Superior temporal gyrus (tissue), 1 donor: ENCODE results near the gene SLC10A2.

Experiments
- DNase-seq: peaks from one replicate; pipeline ENCODE4 v3.0.0-alpha.2; 2016; ENCODE audit errors: extremely low spot score

Gene SLC10A2

DNA sequence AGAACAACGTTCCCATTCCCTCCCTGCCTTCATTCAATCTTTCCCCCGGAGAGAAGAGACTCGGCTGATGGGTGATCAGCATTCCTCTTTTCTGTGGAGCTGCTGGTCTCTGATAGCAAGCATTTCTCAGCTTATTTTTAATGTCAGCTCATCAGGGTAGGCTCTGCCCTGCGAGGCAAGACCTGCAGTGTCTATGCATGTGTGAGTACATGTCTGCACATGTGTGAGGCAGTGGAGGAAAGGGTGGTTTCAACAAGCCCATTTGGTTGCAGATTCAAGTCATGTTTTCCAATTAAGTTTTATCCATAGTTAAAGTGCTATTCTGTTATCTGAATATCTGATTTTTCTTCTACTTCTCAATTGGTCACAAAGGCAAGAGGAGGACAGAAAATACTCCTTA lies 19.5 kb downstream of the SLC10A2 start:
- DNase-seq = no peak

DNA sequence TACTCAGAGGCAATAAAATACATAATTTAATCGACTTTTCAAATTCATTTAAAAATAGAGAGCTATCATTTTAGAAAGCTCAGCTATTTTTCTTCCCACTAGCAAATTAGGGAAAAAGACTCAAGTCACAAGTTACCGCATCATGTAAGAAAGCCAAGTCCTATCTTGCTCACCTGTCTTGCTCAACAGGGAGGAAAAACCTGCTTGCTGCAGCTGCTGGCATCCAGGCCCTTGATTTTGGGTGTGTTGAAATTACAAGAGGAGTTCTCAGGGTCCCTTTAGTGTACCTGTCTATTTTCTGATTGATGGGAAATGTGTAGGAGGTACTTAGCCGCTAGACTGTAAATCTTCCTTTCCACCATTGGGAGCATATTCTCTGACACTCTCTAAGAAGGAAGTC lies 22.2 kb downstream of the SLC10A2 start:
- DNase-seq = no peak

DNA sequence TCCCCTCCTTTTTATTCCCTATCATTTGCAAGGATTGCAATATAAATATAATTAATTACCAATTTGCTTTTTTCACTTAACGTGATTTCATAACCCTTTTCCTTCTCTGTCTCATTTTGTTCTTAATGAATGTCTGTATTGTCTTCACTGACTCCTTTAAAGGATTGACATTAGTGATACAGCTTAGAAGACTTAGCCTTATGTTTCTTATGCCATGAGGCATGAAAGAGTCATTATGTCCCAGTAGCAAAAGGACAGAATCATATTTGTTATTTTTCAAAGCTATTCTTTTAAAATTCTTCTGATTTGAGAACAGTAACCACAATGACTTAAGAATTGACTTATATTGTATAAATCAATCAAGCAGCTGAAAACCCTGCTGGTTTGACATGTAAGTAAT lies 26.2 kb downstream of the SLC10A2 start:
- DNase-seq = no peak

DNA sequence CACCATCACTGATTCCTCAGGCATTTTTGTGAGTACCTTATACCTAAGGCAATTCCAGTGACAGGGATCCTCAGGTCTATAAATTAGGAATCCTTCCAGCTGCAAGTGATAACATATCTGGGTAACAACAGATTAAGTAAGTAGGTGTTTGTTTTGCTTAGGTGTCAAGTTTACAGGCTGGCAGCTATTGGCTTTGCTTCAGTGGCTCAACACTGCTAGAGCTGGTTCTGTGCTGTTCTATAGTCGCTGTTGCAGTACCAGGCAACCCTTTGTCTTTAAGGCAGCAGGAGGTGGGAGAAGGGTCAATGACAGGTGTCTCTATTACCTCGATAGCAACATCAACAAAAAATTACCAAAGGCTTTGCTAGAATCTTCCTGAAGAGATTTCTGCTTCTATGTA lies 27.0 kb downstream of the SLC10A2 start:
- no peak for DNase-seq

DNA sequence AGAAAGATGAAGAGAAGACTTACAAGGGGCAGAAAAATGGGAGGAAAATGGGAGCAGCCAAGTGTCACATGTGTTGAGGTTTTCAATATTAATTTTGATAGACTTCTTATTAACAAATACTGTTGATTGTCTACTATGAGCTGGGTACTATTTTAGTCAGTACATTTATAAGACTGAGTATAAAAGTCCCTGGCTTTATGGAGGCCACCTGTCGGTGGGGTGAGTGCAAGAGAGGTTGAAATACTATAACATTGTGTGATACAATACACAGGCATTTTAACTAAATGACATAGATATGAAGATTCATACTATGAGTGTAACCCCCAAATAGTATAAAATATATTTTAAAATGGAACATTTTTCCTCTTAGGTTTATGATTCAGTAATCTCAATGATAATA lies 29.9 kb downstream of the SLC10A2 start:
- DNase-seq = no peak

DNA sequence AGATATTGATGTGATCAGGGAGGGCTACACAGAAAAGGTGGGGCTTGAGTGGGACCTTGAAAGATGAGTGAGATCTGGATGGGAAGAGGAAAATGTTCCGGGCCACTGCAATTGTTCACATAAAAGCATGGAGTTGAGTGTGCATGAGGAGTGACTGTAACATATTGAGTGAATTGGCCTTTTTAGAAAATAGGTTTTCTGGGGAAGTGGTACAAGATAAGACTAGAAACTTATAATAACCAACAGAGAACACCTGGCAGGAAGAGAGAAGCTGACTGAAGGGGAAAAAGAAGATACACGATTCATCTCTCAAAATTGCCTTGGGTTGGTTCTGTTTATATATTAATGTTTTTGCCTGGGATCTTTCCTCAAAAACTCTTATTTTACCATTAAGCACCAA lies 32.2 kb downstream of the SLC10A2 start:
- no peak for DNase-seq

DNA sequence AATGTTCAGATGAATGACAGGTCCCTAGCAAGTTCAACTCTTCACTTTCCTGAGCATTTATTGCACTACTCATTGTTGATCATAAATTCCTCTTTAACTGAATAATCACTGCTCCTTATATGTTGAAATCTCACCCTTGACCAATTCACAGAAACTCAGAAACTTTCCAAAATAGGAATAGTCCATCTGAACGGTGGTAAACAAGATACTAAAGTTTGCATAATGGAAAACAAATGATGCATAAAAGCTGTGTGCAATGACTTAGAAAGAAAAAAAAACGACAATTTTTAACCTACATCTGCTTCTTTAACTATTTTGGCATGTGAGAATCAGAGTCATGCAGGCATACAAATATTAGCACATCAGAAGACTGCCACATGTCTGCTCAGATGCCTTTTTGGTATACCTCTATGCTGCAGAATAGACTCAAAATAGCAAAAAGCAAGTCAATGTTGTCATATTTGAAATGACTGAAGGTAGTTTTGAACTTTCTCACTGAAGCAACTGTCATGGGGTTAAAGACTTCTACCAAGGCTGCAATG lies 34.8 kb downstream of the SLC10A2 start:
- DNase-seq = no peak

DNA sequence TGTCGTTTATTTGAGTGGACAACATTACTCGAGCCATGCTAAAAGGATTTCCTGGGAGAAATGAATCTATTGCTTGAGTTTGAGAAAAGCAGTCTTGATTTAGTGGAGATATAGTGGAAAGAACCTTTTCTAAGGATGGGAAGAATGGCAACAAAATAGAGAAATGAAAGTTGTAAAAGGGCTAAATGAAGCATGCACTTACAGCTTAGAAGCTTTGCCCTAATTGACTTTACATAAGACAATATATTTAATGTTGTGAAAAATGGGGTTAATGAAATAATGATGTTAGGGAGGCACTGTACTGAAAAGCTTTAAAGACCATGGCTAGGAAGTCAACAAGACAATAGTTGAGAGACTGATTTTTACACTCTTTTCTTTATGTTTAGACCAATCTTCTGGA lies 35.4 kb downstream of the SLC10A2 start:
- no peak for DNase-seq

DNA sequence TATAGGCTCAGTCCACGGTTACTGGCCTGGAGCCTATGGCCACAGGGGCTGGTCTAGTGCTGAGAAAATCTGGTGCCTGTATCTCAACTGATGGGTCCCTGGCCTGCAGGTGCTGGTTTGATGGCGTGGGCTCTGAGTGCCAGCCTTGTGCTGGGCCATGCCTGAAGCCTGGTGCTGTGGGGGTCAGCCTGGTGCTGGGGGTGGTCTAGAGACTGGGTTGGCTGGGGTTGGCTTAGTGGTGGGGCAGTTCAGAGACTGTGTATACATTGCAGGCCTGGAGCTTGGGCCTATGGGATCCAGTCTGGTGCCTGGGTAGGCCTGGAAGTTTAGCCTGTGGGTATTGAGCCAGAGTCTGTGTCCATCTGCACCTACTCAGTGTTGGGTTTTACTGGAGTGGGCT lies 36.4 kb downstream of the SLC10A2 start:
- no peak for DNase-seq

DNA sequence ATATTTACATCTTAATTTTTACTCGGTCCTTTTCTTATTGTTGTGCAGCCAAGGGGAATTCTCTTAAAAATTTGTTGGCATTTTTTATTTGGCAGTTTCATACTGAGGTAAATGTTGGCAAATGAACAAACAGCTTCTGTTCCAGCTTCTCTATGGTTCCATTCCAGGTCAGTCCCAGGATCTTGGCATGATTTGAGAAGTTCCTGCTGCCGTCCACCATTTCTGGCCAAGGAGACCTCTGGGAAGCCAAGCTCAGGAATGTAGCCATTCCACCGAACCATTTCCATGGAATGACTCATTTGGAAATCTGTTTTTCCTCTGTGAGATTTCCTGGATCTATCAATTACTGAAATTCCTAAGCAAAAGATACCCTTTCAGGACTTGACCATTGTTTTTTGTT lies 43.9 kb downstream of the SLC10A2 start:
- no peak for DNase-seq

DNA sequence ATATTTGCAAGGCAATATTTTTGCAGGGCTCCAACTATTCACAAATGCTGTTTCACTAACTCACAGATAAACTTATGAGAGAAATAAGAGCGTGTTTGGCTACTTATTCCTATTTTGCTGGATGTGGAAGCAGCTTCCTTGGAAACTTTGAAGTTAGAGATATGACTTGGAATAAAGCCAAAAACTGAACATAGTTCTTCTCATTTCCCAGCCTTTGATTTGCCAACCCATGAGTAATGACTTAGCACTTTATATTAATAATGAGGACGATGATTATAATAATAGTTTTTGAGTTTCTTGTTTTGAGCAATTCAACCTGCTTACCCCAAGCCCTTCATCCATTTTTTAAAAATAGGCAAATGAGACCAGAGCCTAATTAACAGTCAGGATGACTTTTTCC lies 47.7 kb downstream of the SLC10A2 start:
- no peak for DNase-seq

DNA sequence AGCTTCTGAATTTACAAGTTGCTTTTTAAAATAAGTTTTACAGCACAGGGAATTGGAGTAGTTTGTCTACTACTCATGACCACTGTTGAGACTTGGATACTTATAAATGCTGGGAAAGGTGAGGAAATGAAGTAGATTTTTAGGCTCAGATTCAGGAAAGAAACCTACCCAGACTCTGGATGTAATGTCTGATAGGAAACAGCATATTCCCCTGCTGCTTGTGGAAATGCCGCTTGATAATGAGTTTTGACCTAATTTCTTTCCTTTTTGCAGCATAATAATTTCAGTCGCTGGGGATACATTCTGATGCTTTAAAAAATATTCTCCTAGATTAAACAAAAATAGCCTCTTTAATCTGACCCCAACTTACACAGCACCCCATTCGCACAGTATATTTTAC lies 53.6 kb downstream of the SLC10A2 start:
- no peak for DNase-seq

DNA sequence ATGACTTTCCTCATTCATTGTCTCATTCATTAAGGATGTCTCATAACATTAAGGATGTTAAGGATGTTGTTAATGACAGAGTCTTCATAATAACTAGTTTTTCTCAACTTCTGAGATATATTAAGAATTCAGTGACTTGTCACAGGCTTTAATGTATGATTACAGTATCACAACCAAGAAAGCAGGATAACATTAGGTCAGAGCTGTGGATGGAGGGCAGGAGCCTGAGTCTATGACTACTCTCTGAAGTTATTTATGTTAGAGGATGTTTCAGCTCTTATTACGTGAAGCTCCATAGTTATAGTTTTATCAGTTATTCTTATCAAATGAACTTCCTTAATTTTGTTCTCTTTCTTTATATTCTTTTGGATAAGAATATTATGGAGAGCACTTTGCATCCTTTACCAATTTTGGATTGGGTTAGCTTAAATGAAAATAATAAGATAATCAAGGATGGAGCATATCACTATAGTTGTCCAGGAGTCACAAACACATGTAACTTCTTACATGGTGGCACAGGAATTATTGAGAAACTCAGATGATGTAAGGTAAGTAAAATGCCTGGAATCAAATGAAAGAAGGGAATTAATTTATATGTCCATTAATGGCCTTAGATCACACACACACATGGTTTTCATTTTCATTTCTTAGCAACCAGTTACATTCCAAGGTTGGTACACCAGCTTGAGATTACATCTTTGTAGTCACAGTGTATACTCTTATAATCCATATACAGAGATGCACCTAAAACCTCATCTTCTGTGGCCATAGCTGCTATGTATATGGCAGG lies 57.0 kb downstream of the SLC10A2 start:
- DNase-seq = no peak

DNA sequence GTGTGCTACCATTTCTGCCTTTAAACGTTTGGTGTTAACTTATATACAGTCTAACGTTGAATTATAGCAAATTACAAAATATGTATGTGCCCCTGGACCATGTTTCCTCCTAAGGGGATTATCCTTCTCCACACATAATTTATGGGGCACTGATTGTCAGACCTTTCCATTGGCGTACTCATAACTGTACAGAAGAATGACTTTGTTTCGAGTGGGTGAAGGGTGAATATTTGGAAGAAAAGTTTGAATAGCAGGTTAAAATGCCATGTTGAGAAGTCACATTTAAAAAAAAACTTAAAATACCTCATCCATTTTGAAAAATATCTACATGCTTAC lies 58.8 kb downstream of the SLC10A2 start:
- no peak for DNase-seq

DNA sequence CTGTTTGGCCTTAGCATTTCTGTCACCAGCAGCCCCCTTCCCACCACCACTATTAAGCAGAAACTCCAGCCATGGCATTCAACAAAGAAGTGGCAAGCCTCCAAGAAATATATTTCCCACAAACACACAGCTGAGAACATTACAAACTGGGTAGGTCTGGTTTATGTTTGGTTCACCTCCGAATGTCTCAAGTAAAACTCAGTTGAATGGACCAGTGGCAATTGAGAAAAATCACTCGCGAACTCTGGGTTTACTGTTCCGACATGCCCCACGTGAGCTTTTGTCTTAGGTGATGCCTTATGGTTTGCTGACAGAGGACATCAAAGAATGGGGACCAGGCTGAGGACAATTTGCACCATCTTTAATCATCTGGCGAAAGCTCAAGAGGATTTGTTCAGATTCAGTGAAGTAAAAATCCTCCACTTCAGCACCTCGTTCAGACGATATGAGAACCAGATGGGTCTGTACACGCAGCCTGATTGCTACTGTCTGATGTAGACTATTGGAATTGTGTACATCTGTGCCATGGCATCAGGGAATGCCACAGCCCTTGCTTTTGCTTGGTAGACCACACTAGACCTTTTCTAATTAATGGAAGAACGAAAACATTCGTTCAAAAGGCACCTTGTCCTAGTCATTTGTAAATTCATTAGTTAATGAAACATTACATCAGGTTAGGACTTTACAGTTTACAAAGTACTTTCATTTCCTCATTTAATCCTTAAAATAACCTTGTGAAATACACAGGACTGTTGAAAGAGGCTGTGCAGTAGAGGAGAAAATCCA lies 59.4 kb downstream of the SLC10A2 start:
- DNase-seq = no peak

DNA sequence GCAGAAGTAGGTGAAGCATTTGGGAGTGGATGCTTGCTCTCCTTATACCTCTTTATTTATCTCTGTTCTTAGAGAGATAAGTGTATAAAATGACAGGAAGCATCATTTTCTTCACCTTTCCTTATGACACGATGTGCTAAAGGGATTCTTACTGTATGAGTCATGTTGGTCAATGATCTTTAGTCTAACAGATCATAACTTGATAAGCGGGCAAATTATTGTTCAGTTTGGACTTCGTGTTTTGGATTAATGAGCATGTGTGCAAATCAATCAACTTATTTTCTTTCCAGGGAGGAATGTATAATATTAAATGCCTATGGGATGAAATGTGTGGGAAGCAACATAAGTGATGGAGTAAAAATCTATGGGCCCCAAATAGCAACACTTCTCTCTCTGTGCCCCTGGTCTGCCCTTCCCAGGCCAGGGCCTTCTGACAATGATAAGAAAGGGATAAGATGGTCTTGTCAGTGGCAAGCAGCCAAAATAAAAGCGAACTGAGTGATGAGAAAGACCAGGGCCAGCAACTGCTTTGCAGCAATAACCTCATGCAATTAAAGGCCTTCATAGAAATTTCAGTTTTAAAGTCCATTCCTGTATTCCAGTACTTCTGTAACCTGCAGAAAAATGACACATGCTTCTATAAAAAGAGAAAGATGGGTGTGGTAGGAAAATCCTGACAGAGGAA lies 61.4 kb downstream of the SLC10A2 start:
- DNase-seq = no peak

DNA sequence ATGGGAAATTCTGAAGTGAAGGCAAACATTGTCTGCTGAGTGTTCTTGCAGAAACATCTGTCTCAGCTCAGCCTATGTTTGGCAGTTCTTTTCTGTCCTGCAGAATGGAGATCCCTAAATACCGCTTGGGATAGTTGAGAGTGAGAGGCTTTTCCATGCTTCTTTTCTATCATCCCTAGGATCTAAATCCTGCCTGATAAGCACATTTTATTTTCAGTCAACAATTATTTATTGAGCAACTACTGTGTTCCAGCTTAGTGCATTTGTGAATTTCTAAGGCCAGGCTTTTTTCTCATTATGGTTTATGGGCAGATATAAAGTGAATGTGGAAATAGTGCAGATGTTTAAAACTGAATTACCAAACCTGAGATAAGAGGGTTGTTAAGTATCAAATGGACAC lies 62.6 kb downstream of the SLC10A2 start:
- DNase-seq = no peak

DNA sequence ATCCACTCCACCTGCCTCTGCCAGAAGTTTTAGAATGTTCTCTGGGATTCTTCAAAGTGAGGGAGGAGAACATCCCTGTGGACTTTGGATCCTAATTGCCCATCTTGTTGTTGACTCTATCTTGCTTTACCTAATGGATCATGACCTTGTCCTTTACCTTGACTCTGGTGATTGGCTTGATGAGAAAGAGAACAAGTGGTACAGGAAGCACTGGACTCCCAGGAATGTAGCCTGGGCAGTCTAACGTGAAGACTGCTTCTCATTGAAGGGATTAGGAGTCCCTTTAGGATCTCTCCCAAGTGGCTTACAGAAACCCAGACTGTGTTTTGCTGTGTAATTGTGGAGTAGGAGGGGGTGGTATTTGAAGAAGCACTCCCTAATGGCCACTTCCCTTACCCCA lies 63.9 kb downstream of the SLC10A2 start:
- no peak for DNase-seq

DNA sequence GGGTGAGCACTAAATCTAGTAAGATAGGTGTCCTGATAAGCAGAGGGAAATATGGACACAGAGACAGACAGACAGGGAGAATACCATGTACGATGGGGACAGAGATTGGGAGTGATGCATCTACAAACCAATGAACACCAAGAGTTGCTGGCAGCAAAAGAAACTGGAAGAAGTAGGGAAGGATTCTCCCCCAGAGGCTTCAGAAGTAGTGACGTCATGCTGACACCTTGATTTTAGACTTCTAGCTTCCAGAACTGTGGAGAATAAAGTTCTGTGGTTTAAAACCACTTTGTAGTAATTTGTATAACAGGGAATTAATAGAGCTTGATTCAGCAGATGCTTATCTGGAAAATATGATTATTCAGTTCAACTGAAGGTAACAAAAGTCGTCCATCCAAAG lies 66.1 kb downstream of the SLC10A2 start:
- DNase-seq = no peak

DNA sequence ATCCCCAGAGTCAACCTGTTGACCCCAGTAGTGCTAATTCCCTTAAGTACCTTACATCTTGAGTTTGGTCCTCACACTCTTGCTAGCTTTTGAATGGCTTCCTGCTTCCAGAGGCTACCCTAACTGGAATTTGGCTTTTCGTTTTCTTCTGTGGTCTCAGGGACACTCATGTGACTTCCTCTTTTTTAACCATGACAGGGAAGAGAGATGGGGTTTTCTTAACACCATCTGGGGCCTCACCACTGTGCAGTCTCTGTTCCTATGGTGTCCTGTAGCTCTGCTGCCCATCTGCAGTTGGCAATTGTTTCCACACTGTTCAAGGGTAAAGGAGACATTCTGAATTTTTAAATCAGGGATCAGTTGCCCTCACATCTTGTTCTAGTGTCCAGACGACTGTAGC lies 66.7 kb downstream of the SLC10A2 start:
- DNase-seq = no peak
